GM19043 (cell line): ENCODE results near the gene ZNF827.
A peak's percentile ranks its signal among the peaks of the same experiment; 100 is the strongest.

Experiments used
- ATAC-seq: cut with Tn5 transposase; IDR thresholded peaks from one replicate; pipeline ENCODE4 v1.9.1; 2021; ENCODE audit warnings: low read depth; ENCODE audit not compliant: unreplicated experiment

ZNF827 gene

DNA sequence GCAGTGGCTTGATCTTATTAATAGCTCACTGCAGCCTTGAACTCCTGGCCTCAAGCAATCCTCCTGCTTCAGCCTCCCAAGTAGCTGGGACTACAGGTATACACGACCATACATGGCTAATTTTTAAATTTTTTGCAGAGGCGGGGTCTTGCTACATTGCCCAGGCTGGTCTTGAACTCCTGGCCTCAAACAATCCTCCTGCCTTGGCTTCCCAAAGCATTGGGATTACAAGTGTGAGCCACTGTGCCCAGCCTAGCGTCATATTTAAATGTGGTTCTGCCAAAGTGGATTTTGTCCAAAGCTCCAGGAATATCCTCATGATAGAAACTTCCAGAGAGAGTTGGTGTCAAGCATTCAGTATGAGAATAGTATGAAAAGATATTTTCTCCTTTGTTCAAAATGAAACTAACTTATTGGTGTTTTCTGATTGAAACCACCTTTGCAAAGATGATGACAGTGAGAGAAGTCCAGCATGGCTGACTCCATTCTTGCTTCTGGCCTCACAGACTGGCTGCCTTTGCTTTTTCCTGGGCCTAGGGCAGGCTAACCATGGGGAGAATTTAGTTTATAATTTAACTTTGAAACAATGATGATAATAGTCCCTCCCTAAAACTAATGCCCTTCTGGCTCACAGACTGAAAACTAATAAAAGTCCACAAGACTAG lies 129.6 kb downstream of the ZNF827 start:
- ATAC-seq = no peak

DNA sequence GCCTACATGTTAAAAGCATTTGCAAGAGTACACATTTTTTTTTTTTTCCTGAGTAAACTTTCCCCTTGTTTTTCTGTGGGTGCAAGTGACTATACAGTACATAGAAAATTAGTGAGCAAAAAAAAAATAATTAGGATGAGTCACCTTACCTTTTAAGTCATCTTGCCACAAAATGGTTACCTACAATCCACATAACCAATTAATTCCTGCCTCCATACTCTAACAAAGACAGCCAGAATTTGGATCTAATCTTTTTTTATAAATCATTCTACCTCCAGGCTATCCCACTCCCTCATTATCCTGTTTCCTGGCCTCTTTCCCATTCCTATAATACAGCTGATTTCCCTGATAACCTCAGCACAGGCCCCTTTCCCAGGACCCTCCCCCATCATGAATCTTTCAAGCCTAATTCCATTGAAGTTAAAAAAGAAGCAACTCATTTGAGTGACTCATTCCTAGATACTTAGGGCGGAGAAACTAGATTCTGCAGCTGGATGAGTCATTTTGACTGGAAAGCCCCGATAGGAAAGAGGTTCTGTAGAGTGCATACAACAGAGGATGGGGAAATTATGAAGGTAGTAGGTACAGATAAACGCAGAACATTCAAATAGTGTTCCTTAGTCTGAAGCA lies 130.5 kb downstream of the ZNF827 start:
- ATAC-seq = peak; percentile 53

- ATAC-seq = no peak
Measured at GRCh38 chr4:145805490-145805889, 133.1 kb downstream of the ZNF827 start.

DNA sequence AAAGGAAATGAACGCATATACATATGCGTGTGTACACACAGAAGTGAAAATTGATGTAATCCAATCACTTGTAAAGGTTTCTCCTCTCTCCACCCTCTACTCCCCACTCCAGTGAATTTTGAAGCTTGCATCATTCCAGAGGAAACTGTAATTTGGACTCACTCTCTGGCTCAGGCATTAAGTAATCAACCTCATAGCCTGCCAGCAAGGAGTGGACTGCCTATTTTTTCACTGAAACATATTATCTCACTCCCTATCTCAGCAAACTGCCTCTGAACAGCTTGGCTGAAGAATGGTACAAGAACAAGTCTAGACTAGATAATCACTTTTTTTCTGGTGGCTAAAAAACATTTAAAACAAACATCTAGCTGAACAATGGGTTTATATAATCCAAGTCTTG lies 134.5 kb downstream of the ZNF827 start:
- no peak for ATAC-seq

DNA sequence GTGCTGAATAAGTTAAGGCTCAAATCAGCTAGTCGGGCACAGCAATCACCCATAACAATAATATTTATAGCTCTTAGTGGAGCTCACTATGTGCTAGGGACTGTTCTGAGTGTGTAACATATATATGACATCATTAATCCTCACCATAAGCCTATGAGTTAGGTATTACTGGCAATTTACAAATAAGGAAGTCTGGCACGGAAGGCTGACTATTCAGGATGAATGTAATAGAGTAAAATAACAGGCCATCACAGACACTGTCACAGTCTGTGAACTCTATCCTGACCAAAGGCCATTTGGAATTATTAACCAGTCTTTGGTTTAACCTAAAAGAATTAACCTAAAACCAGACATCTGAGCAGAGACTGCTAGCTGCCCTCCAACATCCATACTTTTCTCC lies 139.4 kb downstream of the ZNF827 start:
- ATAC-seq = no peak

- ATAC-seq = no peak
Measured at GRCh38 chr4:145797278-145797677, 141.3 kb downstream of the ZNF827 start.

GRCh38 chr4:145796346-145796745 lies 142.3 kb downstream of the ZNF827 start:
- ATAC-seq = no peak

DNA sequence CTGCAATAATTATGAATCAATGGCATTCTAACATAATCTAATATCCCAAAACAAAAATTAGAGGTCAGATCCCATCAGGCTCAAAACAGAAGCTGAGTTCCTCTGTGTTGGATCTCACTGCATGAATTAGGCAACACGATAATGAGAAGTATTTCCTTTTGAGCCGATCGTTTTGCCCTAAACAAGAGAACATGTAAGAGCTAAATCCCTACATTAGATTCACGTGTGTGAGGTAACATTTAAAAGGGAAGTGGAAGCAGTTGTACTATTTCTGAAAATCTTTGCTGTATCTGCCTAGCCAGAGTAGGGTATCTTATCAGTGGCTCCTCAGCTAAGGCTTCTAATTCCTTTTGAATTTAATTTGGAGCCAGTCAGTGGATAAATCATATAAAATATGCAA lies 143.1 kb downstream of the ZNF827 start:
- ATAC-seq = no peak

GRCh38 chr4:145792429-145792828 lies 146.2 kb downstream of the ZNF827 start:
- no peak for ATAC-seq

- no peak for ATAC-seq
Measured at GRCh38 chr4:145791988-145792387, 146.6 kb downstream of the ZNF827 start.

- no peak for ATAC-seq
Measured at GRCh38 chr4:145788755-145789154, 149.9 kb downstream of the ZNF827 start.

- no peak for ATAC-seq
Measured at GRCh38 chr4:145786830-145787229, 151.8 kb downstream of the ZNF827 start.

DNA sequence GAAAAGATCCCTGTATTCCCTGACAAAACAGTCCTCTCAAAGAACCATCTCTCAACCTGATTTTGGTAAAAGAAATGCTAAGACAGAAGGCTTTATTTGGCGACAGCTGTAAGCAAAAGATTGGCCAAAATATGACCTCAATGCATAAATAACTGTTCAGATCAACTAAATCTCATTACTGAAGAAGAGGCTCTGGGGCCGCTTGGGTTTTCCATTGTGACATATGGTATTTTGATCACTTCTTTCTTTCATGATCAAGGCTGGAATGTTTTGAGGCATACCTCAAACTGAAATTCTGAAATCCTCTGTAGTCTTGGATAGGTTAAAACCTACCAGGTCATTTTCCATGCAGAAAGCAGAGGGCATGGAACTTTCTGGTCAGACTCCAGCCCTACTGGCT lies 152.4 kb downstream of the ZNF827 start:
- ATAC-seq = no peak

- no peak for ATAC-seq
Measured at GRCh38 chr4:145785391-145786008, 153.1 kb downstream of the ZNF827 start.

DNA sequence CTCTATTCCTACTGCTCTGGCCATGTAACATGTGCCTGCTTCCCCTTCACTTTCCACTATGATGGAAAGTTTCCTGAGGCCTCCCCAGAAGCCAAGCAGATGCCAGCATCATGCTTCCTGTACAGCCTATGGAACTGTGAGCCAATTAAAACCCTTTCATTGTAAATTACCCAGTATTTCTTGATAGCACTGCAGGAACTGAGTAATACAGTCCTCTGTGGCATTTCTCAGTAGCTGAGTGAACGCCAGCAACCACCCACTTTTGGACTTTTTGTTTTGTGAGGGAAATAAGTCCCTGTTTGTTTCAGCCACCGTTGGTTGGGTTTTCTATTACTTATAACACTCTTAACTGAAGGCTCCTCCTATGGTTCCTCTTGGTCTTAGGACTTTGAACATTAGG lies 154.6 kb downstream of the ZNF827 start:
- ATAC-seq = no peak

- ATAC-seq = no peak
Measured at GRCh38 chr4:145782756-145783155, 155.9 kb downstream of the ZNF827 start.

DNA sequence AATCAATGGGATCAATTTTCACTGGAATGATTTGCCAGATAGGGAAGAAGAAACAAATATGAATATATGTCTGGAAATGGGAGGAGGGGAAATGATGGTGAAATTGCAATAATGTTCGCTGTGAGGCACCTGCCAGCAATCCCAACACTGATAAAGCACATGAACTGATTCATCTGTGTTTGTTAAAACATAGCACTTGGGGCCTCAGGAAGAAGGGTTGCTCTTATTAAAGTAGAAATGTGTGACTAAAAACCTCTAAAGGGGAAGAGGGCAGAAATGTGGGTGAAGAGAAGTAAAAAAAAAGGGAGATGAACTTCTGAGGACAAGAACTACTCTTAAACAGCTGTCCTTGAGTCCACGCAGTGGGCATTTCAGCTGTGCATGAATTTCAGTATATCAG lies 157.3 kb downstream of the ZNF827 start:
- ATAC-seq = no peak

- no peak for ATAC-seq
Measured at GRCh38 chr4:145779319-145779801, 159.3 kb downstream of the ZNF827 start.

GRCh38 chr4:145776208-145776607 lies 162.4 kb downstream of the ZNF827 start:
- no peak for ATAC-seq

GRCh38 chr4:145775406-145775805 lies 163.2 kb downstream of the ZNF827 start:
- no peak for ATAC-seq

DNA sequence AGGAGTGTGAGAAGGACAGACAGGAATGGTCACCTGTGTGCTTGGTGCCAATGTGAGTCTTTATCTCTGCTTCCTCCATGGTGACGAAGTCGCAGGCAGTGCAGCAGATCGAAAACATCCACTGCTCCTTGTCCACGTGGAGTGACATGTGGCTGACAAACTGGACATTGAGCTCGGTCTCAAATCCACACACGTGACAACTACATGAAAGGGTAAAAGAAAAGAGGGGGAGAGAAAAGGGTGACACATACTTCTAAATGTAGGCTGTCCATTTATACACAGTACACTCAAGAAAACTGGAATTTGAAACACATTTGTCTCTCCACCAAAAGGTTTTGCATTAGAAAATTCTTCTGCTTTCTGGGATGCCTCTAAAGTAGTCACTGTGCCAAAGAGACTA lies 164.2 kb downstream of the ZNF827 start:
- ATAC-seq = no peak
